Right hindlimb (tissue), 1 donor: ENCODE data around the gene MUC5B.

Experiments used
- DNase-seq: peaks from one replicate; pipeline ENCODE4 v3.0.0-alpha.2; 2018

The MUC5B gene

DNA sequence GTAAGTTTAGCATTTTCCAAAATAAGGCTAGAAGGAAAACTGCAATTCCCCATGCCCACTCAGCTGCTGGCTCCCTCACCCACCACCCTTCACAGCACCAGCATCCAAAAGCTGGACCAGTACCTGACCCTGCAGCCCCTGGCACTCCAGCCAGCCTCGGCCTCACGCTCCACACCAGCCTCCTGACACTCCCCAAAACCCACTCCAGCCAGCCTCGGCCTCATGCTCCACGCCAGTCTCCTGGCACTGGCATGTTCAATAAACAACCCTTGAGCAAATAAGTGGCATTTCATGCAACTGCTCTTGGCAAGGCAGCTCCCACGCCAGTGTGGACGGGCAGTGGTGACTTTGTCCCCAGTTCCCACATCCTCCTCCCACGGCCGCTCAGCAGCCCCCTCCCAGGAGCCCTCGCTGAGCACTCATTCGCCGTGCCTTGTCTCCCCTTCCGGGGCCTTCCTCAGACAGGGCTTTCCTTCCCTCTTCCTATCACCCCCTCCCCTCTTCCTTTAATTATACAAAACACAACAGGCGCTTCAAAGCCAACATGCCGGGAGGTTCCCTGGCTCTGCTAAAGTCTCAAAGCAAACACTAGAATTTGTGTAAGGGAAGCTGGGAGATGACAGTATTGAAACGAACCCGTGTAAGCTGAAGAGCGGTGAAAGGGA is 79.7 kb downstream of the MUC5B start:
- DNase-seq: no peak

DNA sequence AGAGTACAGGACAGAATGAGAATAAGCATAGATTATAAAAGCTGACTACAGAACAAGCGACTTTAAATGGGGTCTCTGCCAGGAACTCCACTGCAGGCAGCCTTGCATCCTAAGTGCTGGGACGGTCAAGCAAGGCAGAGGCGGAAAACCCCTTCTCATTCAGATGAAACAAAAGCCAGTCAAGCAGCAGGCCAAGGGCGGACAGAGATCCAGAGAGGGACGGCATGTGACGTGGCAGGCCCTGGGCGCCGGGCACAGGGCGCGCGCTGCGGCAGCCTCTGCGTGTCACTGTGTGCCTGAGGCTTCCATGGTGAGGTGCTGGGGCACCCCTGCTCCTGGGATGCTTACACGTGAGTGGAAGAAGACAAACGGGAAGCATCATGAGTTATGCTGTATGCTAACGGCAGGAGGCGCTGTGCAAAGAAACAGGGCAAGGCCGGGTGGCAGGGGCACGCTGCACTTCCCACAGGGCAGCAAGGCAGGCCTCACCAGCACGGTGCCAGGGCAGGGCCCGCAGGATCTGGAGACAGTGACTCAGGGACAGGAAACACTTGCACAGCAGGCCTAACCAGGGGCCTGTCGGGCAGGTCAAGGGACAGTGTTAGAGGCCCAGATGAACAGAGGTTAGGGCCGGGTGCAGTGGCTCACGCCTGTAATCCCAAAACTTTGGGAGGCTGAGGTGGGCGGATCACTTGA is 80.4 kb downstream of the MUC5B start:
- DNase-seq: no peak

DNA sequence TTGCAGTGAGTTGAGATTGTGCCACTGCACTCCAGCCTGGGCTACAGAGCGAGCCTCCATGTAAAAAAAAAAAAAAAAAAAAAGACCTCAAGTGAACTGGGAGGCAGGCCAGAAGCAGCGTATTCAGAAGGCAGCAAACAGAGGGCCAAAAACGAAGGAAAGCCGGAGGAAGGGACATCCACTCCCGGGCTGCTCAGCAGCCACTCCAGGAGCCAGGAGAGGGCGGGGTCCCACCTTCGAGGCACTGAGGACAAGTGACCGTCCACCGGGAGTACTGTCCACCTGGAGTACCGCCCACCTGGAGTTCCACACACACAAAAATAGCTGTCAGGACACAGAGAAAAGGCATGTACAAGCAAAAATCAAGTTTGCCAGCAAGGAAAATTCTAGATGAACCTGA is 81.1 kb downstream of the MUC5B start:
- peak; percentile 18 for DNase-seq

DNA sequence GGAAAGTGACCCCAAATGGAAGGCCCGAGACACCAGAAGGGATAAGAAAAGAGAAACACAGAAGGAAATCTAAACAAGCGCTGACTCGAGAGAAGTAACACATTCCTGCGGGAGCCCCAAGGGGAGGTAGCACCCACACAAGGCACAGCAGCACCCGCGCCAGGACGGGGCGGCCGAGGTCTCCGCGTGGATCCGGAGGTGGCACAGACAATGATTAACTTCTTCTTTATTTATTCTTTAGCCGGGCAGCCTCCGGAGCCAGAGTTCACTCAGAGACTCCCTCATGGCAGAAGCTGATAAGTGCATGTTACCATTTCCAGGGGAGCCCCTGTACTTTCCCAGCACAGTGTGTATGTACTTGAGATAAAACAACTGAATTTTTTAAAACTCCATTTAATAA is 81.5 kb downstream of the MUC5B start:
- DNase-seq: no peak

DNA sequence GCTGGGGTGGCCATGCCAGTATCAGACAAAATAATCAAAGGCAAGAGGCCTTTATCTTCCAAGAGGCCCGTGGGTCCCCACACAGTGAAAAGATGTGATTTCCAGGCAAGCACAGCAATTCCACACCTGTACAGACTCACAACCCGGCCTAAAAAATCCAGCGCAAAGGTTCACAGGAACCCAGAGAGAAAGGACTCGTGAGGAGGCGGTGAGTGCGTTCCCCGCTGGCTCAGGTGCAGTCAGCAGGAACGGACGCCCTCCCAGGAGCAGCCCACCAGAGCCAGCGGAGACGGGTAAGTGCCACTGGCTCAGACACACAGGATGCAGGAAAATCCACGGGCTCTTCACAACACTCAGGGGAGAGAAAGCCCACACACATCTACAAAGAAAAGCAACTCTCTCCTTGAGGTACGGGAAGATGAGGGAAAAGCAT is 82.2 kb downstream of the MUC5B start:
- no peak for DNase-seq

DNA sequence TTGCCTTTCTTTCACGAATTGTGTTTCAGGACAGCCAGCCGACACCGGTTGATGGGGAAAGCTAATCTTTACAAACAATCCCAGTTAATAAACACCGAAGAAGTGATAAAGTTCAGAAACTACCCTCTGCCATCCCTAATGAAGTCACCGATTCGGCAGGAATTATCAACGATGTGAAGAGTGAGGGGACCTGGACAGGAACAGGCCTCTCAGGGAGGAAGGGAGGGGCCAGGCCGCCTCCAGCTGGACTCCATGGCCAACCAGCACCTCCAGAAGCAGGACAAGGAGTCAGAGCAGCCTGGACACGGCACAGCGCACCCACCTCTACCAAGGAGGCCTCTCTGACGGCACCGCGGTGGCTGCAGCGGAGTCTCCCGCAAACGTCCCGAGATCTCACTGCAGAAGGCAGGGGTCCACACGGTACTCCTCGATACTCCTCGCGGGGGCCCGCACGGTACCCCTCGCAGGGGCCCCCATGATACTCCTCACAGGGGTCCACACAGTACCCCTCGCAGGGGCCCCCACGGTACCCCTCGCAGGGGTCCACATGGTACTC is 82.7 kb downstream of the MUC5B start:
- DNase-seq: peak; percentile 13

DNA sequence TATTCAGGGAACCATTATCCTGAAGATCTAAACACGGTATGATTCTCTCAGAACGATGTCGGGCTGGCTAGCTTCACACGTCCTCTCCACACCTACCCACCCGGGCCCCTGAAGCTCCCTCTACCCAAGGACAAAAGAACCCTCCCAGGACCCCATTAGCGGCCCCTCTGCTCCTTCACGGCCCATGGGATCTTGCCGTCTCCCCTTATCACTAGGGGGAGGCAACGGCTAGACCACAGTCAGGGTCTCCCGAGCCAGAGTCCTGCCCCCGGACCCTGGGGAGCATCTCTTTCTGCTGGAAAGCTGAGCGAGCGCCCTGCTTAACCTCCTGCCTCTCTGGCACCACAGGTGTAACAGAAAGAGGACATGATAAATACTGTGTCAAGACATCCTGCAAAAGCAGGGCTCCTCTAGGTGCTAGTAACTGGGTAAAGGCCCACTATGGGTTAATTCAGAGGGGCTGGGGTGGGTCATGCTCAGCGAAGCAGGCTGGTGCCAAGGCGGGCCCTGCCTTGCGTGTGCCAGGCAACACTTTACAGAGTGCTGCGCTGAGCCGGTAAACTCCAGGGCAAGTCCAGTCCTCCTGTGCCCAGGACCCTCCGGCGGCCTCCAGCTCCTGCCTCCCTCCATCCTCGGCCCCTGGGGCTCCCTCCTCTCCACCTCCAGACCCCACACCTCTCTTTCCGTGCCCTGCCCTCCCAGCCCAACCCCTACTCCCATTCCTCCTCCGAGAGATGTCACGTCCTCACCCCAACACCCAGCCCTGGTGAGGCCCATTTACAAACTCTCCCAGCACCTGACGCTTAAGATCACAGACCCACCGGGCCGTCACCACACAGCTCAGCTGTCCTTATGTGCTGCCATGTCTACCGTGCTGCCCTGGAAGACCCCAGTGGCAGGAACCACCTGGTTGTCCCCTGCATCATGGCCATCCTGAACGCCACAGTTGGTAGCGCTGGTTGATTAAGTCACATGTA is 83.6 kb downstream of the MUC5B start:
- DNase-seq: peak; percentile 14

DNA sequence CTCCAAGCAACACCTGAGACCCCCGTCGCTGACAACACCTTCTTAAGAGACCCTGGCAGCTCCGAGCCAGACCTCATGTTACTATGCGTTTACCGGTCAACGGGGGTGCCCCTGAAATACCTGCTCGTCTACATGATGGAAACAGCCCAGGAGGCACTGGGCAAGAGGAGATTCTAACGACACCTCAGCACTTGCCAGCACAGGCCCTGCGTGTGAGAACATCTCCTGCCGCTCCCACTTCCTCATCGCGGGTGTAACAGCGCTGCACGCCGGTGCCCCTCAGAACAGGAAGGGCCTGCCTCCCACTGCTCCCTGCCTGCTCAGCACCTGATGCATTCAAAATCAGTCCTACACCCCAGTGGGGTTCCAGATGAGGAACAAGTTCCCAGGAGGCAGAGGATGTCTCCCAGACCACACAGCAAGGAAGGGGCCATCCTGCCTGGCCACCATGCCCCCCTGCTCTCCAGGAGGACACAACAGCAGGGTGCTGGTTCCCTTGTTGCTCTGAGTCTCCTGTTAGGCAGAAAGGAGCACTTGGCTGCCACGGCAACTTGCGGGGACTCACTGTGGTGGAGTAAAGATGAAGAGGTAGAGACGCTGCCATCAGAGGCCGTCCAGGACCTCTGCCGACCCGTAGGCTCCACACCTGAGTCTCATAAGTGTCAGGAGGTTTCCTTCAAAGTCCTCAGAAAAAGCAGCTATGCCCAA is 84.5 kb downstream of the MUC5B start:
- DNase-seq: peak; percentile 17

DNA sequence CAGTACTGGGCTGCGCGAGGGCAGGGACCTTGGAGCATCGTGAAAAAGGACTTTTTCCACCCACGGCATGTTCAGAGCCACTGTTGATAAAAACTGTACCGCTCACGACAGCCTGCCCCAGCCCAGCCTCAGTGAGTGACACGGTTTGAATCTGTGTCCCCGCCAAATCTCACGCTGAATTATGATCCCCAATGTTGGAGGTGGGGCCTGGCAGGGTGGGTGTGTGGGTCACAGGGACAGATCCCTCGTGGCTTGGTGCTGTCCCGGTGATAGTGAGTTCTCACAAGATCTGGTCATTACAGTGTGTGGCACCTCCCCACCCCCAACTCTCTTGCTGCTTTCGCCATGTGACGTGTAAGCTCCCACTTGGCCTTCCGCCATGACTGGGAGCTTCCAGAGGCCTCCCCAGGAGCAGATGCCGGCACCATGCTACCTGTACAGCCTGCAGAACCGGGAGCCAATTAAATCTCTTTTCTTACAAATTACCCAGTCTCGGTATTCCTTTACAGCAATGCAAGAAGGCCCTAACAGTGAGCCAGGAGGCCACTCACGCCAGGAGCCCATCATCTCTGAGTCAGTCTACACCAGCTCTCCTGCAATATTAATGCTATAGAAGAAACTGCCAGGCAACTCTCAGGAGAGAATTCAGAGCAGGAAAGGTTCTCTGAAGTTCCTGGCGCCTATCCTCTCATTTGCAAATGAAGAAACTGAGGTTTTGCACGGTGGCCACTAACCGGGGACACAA is 85.3 kb downstream of the MUC5B start:
- DNase-seq: peak; percentile 23

DNA sequence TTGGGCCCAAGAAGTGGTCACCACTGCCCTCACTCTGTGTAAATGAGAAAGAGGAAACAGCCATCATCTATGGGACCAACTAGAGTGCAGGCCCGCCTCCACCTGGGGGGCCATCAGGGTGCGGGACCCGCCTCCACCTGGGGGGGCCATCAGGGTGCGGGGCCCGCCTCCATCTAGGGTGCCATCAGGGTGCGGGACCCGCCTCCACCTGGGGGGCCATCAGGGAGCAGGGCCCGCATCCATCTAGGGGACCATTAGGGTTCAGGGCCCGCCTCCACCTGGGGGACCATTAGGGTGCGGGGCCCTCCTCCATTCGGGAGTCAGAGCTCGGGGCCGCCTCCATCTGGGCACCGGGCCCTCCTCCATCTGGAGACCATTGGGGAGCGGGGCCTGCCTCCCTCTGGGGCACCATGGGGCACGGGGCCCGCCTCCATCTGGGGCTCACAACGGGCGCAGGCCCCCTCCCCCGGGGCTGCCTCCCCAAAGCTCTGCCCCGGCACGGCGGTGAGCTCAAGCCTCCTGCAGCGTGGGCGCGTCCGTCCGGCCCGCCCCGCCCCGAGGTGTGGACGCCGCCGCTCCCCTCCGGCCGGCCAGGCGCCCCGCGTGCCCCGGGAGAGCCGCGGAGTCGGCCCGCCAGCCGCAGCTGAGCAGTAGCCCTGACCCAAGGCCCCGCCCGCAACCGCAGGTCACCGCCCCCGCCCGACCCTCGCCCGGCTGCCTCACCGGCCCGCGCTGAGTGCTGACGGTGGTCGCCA is 86.1 kb downstream of the MUC5B start:
- no peak for DNase-seq

DNA sequence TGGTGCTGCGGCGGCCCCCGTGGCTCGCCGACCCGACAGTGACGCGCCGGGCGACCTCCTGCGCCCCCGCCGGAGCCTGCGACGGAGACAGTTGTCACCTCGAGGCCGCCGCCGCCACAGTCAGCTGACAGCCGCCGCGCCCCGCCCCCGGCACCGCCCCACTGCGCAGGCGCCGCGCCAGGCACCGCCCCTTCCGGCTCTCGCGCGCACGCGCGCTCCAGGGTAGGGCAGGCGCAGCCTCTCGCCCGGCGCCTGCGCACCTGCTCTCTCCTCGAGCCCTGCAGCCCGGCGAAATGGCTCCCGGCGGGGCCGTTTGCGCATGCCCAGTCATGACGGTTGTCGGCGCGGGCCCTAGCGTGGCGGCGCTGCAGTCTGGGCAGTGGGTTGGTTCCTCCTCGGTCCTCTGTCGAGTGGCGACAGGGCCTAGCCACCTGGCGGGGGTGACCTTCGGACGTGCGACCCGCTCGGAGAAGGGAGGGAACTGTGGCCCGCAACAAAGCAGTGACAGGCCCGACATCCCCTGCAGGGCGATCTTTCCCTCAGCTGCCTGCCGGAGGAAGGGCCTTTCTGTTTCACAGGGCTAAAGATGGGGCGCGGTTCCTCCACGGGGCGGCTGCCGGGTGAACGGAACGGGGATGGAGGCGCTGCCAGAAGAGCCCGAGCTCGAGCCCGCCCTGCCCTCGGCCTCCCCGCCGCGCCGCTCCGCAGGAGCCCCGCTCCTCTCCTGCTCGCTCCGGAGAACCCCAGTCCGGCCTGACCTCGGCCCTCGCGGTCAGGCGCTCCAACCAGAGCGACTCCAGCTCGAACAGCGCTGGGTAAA is 86.8 kb downstream of the MUC5B start, which contains the start of gene TOLLIP:
Gene TOLLIP, minus strand, starts transcription at position 135 of the 820 bp plus-strand sequence. Its CDS starts 134 bp downstream, at position 1.
- peak; percentile 98 for DNase-seq

DNA sequence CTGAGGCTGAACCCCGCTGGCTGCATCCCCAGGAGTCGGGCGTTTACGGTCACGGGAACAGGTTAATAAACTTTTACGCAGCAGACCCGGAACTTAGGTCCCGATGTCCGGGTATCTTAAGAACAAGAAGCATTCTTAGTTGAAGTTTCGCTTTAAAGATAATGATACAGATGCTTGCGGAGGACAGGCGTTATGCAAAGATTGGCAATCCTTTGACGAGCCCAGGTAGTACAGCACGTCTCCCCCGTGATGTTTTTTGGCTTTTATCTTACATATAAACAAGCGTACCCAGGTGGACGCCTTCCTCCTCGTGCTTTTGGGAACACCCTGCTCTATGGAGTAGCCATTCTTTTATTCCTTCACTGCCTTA is 87.4 kb downstream of the MUC5B start:
- DNase-seq: no peak

DNA sequence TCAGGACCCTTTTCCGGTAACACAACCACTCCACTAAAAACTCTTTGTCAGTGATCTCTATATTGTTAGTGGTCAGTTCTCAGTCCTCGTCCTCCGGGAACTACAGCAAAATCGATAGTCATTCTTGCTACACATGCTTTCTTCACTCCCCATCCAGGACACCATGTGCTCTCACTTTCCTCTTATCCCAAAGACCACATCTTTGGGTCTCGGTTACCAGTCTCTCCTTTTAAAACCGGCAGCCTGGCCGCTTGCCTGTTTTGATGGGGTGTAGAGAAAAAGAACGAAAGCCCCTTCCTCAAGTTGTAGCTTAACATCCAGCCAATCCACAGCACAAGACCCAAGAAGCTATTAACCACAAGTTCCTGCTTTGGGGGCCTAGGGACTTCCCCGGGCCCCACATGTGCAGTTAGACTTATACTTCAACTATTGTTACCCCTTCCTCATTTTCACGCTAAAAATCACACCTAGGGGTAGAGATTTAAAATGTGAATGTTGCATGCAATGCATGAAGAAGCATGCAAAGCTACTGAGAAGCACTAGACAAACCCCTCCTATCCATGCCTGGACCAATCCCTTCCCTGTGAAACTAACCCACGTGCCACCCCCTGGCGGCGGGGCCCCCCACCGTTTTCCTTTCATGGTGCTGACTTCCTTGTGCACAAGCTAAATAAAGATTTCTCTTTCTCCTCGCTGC is 88.1 kb downstream of the MUC5B start:
- peak; percentile 17 for DNase-seq
